ENCODE measurements around the gene LRFN4.

DNA sequence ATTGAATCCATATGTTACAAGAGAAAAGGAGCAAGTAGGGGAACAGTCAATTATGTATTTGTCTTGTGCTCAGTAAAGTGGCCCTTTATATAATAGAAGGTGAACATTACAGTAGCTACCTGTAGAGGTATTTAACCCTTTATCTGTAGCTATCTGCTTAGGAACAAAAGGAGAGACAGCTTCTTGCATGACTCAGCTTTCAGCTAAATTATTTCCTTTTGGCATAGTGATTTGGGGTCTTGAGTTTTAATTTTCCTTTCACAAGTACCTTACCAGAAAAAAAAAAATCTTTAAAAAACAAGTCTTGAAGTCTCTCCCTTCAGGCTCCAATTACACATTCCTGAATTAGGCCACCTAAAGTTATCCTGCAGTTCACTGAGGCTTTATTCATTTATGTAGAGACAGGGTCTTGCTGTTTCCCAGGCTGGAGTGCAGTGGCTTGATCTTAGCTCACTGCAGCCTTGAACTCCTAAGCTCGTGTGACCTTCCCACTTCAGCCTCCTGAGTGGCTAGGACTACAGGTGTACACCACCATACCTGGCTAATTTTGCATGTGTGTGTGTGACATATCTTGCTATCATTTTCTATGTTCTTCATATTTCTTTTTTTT is 46.2 kb upstream of the LRFN4 start:
- TF ChIP-seq, protein P1, sequence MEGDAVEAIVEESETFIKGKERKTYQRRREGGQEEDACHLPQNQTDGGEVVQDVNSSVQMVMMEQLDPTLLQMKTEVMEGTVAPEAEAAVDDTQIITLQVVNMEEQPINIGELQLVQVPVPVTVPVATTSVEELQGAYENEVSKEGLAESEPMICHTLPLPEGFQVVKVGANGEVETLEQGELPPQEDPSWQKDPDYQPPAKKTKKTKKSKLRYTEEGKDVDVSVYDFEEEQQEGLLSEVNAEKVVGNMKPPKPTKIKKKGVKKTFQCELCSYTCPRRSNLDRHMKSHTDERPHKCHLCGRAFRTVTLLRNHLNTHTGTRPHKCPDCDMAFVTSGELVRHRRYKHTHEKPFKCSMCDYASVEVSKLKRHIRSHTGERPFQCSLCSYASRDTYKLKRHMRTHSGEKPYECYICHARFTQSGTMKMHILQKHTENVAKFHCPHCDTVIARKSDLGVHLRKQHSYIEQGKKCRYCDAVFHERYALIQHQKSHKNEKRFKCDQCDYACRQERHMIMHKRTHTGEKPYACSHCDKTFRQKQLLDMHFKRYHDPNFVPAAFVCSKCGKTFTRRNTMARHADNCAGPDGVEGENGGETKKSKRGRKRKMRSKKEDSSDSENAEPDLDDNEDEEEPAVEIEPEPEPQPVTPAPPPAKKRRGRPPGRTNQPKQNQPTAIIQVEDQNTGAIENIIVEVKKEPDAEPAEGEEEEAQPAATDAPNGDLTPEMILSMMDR (IDR thresholded peaks at IDR 0.05): no peak
- TF ChIP-seq POLR2A (IDR thresholded peaks at IDR 0.05): no peak
